IPS DF 4.7 (cell line): Measurements from ENCODE around the gene KLC3.
"Not testable (repeated sequence)": the region's sequence is repeated elsewhere in the genome, so short reads cannot be mapped to it uniquely, and the experiment has no call there.

Experiments
- DNase-seq: peaks from one replicate; pipeline ENCODE4 v3.0.0-alpha.2; 2013; ENCODE audit warnings: low spot score; ENCODE audit errors: extremely low read depth

Gene KLC3

DNA sequence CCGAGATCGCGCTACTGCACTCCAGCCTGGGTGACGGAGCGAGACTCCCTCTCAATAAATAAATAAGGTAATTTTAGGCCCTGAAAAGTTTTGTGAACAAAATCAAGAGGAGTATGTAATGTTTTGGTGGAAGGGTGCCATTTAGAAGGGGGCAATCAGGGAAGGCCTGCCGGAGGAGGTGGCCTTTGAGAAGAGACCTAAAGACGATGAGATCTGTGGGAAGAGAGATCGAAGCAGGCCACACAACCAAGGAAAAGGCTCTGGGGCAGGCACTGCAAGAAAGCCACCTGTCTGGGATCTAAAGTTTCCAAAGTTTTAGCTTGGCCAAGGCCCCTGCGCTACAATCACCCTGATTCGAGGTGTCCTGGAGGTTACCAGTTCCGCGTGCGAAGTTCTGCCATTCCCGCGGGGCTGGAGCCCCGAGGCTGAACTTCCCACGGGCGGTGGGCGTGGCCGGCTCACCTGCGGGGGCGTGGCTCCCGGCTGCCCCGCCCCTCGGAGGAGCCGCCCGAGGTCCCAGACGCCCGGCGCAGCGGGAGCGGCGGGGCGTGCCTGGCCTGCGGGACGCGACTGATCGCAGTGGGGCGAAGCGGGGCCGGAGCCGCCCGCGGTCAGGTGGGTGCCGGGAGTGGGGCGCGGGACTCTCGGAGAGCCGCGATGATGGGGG lies at the start of gene KLC3:
KLC3 (plus strand) TSS at position 519 of the 667 bp plus-strand sequence. CDS start 4,792 bp downstream, outside the sequence.
- DNase-seq, result no peak

DNA sequence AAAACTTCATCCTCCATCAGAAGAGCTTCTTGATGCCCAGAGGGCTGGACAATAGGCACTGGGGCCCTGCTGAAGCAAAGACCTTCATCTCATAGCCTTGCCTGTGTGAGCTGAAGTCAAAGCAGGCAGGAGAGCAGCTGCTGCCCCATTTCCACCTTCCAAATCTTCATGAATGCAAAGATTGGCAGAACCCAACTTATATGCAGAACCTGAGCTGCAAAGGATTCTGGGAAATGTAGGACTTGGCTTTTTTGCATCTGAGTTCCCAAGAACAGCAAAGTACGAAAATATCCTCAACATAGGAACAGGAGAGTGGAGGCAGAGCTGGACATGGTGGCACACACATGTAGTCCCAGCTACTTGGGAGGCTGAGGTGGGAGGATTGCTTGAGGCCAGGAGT lies 48.7 kb upstream of the KLC3 start:
- DNase-seq, result no peak

DNA sequence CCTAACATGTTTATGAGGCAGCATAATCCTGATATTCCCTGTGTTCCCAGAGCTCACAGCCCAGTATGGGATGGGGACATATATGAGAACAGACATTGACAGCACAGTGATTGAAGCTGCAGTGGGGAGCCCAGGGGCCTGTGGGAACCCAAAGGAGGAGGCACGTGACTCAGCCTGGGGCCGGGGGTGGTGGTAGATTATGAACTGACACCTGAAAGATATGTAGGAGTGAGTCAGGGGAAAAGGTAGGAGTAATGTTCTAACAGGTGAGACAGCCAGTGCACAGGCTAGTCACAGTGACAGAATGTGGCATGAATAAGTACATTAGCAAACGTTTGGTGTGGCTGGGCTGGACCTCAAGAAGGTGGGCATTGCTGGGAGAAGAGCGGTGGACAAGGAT lies 46.9 kb upstream of the KLC3 start:
- no peak for DNase-seq

DNA sequence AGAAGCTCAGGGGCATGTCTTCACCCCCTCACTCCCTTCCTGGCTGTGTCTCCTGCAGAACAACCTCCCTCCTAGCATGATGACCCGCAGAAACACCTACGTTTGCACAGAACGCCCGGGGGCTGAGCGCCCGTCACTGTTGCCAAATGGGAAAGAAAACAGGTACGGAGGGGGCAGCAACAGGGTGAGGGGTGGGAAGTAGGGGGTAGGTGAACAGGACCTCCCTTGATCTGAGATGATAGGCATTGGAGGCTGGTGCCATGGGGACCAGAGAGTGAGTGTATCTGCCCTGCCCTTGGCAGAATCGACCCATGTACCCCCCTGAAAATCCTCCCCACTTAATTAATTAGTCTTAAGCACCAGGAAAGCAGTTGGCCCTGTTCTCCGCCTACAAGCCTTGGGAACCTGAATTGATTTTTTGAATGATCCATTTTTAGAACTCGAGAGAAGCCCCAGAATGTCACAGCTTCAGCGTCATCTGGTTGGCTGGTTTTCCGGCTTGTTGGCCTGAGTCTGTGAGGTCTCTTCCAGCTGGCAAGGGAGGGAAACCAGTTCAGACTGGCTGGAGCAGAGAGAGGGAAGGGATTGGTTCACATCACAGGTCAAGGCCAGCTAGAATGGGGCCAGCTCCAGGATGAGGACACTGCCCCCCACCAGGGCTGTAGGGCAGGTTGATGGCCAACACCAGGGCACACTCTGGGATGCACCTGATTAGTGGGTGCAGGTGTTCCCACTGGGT lies 46.1 kb upstream of the KLC3 start:
- DNase-seq, result no peak

DNA sequence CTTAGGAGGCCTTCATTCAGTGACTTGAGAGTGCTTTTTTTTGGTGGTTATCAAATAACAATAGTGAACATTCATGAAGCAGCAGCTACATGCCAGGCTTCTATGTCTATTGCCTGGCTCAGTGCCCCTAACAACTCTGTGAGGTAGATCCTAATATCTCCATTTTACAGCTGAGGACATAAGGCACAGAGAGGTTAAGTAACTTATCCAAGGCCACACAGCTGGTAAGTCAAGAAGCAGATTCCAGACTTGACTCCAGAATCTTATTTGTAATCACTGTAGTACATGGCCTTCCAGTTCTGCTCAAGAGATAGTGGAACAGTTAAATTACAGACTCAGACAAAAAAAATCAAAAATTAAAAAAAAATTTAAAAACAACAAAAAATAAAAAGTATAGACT lies 44.7 kb upstream of the KLC3 start:
- no peak for DNase-seq

DNA sequence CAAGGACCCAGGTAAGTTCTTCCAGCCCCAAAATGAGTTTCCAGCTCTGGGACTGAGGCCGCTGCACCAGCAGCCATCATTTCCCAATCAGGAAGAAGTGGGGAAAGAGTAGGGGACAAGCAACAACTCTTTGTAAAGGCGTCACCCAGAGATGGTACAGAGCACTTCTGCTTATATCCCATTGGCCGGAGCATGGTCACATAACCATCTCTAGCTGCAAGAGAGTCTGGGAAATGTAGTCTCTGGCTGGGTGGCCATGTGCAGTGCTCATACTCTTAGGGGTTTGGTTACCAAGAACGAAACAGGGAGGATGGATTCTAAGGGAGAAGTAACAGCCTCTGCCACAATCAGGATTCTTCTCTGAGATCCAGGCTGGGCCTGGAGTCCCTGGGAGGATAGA lies 44.2 kb upstream of the KLC3 start:
- DNase-seq, result no peak

DNA sequence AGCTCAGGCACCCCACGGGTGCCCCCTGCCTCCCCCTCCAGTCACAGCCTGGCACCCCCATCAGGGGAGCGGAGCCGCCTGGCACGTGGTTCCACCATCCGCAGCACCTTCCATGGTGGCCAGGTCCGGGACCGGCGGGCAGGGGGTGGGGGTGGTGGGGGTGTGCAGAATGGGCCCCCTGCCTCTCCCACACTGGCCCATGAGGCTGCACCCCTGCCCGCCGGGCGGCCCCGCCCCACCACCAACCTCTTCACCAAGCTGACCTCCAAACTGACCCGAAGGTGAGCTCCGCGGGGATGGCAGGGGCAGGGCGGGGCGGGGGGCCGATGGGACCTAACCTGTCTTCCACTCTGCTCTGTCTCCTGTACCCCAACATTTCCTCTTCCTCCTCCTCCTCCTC lies 42.9 kb upstream of the KLC3 start:
- DNase-seq, result no peak

DNA sequence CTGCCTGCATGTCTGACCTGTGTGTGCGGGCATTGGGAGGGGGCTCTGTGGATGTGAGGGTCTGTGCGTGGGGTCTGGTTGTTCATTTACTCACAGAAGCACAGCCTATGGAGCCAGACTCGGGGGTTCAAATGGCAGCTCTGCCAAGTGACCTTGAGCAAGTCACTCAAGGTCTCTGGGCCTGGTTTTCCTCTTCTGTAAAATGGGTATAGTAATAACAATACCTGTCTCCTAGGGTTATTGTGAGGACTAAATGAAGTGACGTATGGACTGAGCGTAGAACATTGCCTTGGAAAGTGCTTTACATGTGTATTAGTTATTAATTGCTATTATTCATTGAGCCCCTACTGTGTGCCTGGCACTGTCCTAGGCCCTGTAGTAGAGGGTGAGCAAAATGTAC lies 42.3 kb upstream of the KLC3 start:
- DNase-seq, result no peak

DNA sequence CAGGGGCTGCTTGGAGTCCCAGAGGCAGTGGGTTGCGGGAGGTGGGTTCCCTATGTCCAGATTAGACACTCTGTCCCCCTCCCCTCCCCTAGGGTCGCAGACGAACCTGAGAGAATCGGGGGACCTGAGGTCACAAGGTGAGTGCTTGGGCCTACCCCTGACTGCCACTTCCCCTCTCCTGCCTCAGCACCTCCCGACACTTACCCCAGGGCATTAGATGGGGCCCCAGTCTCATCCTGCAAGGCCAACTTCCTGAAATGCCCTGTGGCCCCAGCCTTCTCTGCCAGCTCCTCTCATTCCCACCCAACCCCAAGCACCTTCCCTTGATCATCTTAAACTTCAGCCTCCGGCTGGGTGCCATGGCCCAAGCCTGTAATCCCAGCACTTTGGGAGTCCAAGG lies 40.8 kb upstream of the KLC3 start:
- no peak for DNase-seq

DNA sequence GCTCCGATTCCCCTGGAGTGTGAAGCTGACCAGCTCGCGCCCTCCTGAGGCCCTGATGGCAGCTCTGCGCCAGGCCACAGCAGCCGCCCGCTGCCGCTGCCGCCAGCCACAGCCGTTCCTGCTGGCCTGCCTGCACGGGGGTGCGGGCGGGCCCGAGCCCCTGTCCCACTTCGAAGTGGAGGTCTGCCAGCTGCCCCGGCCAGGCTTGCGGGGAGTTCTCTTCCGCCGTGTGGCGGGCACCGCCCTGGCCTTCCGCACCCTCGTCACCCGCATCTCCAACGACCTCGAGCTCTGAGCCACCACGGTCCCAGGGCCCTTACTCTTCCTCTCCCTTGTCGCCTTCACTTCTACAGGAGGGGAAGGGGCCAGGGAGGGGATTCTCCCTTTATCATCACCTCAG lies 38.1 kb upstream of the KLC3 start:
- DNase-seq, result no peak

DNA sequence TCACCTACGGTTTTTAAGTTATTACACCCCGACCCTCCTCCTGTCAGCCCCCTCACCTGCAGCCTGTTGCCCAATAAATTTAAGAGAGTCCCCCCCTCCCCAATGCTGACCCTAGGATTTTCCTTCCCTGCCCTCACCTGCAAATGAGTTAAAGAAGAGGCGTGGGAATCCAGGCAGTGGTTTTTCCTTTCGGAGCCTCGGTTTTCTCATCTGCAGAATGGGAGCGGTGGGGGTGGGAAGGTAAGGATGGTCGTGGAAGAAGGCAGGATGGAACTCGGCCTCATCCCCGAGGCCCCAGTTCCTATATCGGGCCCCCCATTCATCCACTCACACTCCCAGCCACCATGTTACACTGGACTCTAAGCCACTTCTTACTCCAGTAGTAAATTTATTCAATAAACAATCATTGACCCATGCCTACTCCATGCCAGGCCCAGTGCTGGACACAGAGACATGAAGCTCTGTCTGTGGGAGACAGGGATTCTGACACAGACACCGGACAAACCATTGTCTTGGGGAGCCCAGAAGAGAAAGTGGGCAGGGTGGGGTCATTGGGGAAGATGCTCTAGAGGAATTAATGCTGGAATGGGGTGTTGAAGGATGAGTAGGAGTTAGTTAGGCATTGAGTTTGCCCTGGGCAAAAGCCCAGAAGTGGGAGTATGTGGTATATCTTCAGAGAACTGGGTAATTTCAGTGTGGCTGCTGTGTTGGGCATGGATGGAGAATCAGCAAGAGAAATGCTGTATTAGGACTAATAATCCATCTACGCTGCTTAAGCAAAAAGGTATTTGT lies 37.1 kb upstream of the KLC3 start:
- no peak for DNase-seq

DNA sequence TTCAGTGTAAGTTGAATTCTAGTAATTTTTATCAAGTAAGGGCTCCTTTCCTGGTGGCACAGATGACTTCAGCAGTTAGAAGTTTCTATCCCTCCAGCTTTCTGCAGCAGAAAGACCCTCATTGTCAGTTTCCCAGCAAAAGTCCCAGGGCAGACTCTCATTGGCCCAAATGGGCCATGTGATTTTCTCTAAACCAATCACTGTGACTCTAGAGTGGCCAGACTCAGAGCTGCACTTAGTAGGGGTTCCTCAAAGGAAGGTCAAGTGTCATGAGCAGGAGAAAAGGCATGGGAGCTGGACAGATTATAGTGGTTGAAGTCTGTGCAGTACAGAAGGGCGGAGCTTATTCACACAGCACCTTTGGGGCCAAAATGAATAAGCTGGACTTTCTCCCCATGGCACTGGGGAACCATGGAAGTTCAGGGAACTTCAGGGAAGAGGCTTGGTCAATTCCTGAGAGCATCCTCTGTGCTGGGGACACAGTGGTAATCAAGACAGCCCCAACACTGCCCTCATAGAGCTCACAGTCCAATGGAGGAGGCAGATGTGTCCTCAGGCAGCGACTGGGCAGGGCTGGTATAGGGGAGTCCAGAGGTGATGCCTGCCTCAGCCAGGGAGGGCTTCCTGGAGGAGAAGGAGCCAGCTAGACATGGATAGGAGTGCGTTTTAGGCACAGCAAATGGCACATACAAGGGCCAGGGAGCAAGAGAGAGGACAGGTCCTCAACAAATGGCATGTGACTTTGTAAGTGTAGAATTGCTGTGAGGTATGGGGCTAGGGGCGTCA lies 36.2 kb upstream of the KLC3 start:
- no peak for DNase-seq

DNA sequence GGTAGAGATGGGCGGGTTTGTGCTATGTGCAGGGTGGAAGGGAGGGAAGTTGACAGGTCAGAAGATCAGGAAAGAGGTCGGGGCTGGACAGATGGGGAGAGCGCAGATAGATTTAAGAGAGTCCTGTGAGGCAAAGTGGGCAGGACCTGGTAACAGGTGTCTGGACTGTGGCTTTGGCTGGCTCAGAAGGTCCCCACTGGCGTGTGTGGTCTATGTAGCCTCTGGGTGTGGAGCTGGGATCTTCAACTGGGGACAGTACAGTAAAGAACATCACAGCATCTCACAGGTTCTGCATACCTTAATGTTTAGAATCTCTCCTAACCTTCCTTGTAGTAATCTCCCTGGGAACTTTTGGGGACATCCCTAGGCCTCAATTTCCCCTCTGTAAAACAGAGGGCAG lies 35.5 kb upstream of the KLC3 start:
- no peak for DNase-seq

DNA sequence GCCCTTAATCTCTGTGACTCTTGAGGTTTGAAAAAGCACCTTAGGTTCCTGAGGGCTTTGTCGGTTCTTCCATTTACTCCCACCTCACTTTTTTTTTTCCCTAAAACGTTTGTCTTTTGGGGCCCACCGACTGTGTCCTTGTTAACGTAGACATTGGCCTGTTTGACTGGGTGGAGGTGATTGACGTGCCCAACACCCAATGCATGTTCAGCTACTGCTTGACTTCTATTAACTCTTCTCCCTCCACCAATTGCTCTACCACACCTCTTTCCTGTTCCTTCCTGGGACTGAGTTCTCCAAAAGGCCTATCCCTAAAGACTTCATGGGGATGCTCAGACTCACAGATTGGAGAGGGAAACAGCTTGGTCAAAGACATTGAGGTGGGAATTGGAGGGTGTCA lies 35.1 kb upstream of the KLC3 start:
- no peak for DNase-seq

DNA sequence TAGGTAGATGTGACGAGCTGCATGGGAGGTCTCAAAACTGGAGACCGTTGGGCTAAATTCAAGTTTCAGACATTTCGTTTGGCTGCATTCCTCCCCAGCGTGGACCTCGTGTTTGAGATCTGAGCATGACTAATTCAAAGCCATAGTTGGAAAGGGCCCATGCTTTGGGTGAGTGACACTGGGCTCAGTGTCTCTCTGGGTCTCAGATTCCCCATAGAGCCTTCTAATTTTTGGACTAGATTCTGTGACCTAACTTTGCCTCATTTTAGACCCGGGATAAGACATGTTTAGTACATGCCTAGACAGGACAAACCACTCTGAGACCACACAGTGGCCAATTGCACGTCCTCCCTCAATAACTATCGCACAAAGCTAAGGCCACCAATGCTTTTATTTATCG lies 34.5 kb upstream of the KLC3 start:
- no peak for DNase-seq

DNA sequence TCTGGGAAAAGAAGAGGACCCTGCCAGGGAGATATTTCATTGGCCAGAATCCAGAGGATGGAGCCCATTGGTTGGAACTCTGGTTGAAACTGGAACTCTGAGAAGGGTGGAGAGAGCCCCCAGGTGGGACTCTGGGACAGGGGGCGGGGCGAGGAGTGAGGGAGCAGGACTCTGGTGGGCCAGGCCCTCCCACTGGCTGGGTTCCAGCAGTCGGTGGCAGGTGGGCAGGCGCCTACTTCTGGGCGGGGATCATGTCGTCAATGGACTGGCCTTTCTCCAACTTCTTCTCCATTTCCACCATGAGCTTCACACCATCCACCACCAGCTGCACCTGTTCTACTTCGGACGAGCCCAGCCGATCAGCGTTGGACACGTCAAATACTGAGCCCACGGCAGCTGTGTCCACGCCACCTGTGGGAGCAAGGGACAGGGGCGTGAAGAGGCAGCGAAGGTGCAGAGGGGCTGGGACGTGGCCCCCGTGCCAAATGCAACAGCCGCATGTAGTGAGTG lies 34.0 kb upstream of the KLC3 start:
- DNase-seq, result no peak

DNA sequence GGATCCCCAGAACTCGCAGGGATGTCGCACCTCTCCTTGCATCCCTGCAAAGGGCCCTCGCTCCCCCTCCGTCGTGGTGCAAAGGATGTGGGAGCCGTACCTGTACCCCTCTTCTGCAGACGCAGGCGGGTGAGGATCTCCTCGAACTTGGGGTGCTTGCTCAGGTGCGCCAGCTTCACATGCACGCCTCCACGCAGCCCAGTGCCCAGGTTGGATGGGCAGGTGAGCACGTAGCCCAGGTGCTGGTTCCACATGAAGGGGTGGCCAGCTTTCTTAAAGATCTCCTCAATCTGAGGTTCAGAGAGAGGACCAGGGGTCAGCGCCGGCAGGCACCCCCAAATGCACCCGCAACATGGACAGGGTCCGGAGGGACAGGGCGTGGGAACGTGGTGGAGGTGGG lies 33.2 kb upstream of the KLC3 start:
- DNase-seq, result no peak

DNA sequence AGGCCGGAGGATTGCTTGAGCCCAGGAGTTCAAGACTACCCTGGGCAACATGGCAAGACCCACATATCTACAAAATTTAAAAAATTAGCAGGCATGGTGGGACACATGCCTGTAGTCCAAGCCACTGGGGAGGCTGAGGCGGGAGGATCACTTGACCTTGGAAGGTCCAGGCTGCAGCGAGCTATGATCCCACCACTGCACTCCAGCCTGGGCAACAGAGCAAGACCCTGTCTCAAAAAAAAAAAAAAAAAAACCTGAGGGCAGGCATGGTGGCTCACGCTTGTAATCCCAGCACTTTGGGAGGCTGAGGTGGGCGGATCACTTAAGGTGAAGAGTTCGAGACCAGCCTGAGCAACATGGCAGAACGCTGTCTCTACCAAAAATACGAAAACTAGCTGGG lies 31.2 kb upstream of the KLC3 start:
- DNase-seq, result not testable (repeated sequence)

DNA sequence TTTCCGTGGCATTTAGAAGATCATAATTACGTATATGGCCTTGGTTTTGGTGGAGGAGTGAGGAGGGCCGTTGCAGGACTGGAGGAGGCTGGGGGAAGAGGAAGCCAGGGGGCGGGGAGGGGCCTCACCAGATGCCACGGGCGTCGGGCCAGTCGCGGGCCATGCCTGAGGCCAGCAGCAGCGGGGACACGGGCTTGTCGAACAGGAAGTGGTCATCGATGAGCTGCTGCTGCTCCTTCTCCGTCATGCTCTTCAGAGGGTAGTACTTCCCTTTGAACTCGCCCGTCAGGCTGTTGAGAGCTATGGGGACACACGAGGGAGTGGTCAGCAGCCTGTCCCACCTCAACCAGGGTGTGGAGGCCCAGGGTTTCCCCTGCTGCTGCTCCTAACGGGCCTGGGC lies 28.9 kb upstream of the KLC3 start:
- DNase-seq, result no peak

DNA sequence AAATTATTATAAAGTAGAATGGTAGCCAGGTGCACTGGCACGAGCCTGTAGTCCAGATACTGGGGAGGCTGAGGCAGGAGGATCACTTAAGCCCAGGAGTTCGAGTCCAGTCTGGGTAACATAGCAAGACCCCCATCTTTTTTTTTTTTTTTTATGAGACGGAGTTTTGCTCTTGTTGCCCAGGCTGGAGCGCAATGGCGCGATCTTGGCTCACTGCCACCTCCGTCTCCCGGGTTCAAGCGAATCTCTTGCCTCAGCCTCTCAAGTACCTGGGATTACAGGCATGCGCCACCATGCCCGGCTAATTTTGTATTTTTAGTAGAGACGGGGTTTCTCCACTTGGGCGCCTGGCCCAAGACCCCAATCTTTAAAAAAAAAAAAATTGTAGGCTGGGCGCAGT lies 28.3 kb upstream of the KLC3 start:
- DNase-seq, result not testable (repeated sequence)

DNA sequence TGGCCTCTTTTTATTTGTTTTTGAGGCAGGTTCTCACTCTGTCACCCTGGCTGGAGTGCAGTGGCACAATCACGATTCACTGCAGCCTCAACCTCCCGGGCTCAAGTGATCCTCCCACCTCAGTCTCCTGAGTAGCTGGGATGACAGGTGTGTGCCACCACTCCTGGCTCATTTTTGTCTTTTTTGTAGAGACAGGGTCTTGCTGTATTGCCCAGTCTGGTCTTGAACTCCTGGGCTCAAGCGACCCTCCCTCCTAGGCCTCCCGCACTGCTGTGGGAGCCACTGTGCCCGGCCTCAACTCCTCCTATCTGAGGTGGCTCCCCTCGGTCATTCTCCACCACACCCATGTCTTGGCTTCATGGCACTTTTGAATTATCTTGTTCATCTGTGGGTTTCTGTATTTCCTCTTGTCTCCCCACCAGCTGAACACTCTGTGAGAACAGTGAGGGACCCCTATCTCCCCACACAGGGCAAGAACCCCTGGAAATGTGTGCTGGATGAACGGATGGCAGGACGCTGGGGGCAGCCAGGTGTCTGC lies 25.8 kb upstream of the KLC3 start:
- DNase-seq, result no peak
